GM12865 (cell line): Measurements from ENCODE around the gene CEP112.

Experiments used
- DNase-seq: peaks from one replicate; pipeline ENCODE4 v3.0.0; 2010; ENCODE audit warnings: low read depth
- H3K4me3 ChIP-seq: 2 replicates; pipeline ENCODE4 v1.5.1; 2011; ENCODE audit warnings: mild to moderate bottlenecking, low read depth, low read length, control low read depth
- TF ChIP-seq, protein P1 (sequence below): IDR thresholded peaks from 2 replicates; pipeline ENCODE4 v1.5.1; 2011; ENCODE audit warnings: low read length, control low read depth, low read depth, inconsistent platforms; ENCODE audit not compliant: insufficient read depth; ENCODE audit errors: missing control alignments

Gene CEP112

DNA sequence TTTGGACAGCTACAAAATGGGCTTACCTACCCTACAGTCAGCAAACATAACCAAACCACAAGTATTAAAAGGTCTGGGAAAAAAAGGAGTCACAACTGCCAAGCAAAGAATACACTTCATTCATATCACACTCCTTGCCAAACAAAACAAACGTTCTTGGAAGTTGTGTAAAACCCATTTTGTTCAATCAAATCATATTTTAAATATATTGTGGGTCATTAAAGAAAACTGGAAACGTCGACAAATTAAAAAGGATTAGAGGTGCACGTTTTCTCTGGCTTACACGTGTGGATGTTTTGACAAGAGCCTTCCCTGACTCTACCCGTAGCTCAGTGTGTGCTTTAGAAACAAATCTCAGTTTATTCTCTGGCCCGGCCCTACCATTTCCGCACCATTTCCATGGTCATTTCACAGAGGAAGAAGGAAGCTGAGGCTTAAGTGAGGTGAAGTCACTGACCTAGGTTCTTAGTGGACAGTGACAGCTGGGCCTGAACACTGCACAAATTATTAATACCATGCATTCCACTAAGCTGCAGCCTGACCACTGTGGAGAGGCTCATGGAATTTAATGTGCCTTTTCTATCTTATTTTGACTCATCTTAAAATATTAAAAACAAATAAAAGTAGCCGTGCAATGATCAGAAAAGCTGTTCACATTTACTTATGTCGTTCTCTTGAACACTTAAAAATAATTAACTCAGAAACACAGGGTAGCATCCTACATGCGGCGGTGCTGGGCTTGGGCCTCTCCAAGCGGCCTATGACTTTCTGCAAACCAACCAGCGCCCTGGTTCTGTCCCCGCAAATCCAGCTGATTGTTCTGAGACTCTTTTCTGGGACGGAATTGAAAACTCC is 968 bp downstream of the CEP112 start:
- TF ChIP-seq, protein P1, sequence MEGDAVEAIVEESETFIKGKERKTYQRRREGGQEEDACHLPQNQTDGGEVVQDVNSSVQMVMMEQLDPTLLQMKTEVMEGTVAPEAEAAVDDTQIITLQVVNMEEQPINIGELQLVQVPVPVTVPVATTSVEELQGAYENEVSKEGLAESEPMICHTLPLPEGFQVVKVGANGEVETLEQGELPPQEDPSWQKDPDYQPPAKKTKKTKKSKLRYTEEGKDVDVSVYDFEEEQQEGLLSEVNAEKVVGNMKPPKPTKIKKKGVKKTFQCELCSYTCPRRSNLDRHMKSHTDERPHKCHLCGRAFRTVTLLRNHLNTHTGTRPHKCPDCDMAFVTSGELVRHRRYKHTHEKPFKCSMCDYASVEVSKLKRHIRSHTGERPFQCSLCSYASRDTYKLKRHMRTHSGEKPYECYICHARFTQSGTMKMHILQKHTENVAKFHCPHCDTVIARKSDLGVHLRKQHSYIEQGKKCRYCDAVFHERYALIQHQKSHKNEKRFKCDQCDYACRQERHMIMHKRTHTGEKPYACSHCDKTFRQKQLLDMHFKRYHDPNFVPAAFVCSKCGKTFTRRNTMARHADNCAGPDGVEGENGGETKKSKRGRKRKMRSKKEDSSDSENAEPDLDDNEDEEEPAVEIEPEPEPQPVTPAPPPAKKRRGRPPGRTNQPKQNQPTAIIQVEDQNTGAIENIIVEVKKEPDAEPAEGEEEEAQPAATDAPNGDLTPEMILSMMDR = no peak
- peak overlapping the region; percentile 62 for H3K4me3 ChIP-seq
- DNase-seq = no peak

DNA sequence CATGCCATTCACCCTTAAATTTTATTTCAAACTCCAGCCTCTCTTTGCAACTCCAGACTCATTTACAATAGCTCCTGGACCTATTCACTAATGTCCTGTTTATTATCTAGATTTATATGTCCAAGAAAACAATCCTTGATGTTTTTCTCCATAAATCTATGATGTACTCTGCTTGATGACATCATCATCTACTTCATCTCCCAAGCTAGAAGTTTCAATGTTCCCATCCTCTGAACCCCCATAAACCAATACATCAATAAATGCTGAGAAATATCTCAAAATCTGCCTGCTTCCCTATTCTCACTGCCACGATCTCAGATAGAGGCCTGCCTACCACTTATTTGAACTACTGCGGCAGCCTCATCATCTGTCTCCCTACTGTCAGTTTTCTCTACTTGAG is 4.2 kb downstream of the CEP112 start:
- H3K4me3 ChIP-seq = no peak overlapping the region

DNA sequence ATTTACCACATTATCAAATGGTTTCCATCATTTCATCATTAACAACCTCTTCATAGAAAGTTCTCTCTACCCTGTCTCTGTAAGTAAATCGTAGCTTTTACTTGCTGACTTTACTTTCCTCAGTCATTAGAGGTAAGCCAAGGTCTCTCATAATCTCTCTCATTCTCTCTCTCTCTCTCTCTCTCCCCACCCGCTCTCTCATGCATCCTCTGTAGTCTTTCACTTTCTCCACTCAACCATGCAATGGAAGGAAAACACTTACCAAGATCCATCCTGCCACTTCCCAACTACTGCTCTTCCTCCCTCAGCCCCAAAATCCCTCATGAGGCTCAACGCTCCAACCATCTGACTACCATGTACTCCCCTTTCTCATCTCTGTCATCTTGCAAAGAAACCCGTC is 6.1 kb downstream of the CEP112 start:
- TF ChIP-seq, protein P1 = no peak
- DNase-seq = no peak
- no peak overlapping the region for H3K4me3 ChIP-seq

More for the DNA sequence above, 4.2 kb downstream of the CEP112 start:
- TF ChIP-seq, protein P1 = no peak
- no peak for DNase-seq

DNA sequence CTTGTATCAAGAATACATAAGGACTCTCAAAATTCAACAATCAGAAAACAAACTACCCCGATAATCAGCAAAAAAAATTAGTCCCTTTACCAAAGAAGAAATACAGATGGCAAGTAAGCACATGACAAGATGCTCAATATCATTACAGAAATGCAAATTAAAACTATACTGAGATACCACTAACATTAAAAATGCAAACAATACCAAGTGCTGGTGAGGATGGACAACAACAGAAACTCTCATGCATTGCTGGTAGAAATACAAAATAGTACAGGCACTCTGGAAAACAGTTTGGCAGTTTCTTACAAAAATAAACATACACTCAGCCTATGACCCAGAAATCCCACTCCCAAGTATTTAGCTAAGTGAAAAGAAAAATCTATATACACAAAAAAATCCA is 7.5 kb downstream of the CEP112 start:
- H3K4me3 ChIP-seq = no peak overlapping the region
- TF ChIP-seq, protein P1 = no peak
- DNase-seq = no peak

DNA sequence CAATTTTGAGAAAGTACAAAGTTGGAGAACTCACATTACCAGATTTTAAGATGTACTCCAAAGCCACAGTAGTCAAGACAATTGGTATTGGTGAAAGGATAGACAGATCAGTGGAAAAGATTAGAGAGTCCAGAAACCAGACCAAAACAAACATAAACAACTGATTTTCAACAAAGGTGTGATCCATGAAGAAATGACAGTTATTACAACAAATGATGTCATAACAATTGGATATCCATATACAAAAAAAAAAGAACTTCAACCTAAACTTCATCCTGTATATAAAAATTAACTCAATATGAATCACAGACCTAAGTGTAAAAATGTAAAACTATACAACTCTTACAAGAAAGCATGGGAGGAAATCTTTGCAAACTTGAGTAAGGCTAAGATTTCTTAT is 8.4 kb downstream of the CEP112 start:
- no peak for DNase-seq
- H3K4me3 ChIP-seq = no peak overlapping the region
- TF ChIP-seq, protein P1 = no peak

DNA sequence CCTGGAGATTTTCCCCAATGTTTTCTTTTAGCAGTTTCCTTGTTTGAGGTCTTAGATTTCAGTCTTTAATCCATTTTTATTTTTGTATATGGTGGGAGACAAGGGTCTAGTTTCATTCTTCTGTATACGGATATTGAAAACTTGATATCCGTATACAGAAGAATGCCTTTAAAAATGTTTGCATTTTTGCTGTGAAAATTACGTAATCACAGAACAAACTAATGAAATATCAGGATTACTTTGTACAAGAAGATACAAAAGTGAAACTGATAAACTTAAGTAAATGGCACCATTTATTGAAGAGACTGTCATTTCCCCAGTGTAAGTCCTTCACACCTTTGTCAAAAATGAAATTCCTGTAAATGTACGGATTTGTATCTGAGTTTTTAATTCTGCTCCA is 13.3 kb downstream of the CEP112 start:
- H3K4me3 ChIP-seq = no peak overlapping the region
- TF ChIP-seq, protein P1 = no peak
- no peak for DNase-seq

DNA sequence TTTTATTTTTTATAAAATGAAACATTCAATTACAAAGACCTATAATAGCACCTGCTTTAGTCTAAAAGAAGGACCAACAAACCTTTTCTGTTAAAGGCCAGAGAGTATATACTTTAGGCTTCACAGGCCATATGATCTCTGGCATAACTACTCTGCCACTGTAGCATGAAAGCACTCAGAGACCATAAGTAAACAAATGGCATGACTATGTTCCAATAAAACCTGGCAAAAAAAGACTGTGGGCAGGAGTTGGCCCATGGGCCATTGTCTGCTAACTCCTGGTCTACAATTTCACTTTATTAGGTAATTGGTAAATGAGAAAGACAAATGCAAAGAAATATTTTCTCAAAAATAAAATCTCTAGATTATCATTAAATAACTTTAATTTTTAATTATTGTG is 14.9 kb downstream of the CEP112 start:
- TF ChIP-seq, protein P1 = no peak
- DNase-seq = no peak

More for the DNA sequence above, 14.9 kb downstream of the CEP112 start:
- no peak overlapping the region for H3K4me3 ChIP-seq
